HG03342 (cell line): ENCODE data around the gene TLCD3A.
"Not testable (repeated sequence)": the region's sequence is repeated elsewhere in the genome, so short reads cannot be mapped to it uniquely, and the experiment has no call there.

Experiments
- ATAC-seq: cut with Tn5 transposase; IDR thresholded peaks from one replicate; pipeline ENCODE4 v1.9.1; 2021; ENCODE audit warnings: mild to moderate bottlenecking, moderate library complexity; ENCODE audit not compliant: unreplicated experiment

TLCD3A gene

GRCh38 chr17:746783-747629 lies 14.6 kb downstream of the TLCD3A start:
- no peak for ATAC-seq

- not testable (repeated sequence) for ATAC-seq
Observed at GRCh38 chr17:748604-749003, 16.2 kb downstream of the TLCD3A start.

- not testable (repeated sequence) for ATAC-seq
Observed at GRCh38 chr17:749359-749758, 17.0 kb downstream of the TLCD3A start.

GRCh38 chr17:750431-751037 lies 18.1 kb downstream of the TLCD3A start:
- no peak for ATAC-seq

- peak; percentile 23 for ATAC-seq
Observed at GRCh38 chr17:751269-752001, 19.0 kb downstream of the TLCD3A start.

- peak; percentile 74 for ATAC-seq
Observed at GRCh38 chr17:752002-752619, 19.7 kb downstream of the TLCD3A start, which contains the start of gene GEMIN4. GEMIN4 (minus strand) TSS chr17:752264; CDS start chr17:752142, 122 bp downstream.

- no peak for ATAC-seq
Observed at GRCh38 chr17:752620-753219, 20.3 kb downstream of the TLCD3A start.

- ATAC-seq, result no peak
Observed at GRCh38 chr17:753418-753817, 21.0 kb downstream of the TLCD3A start.

- ATAC-seq, result not testable (repeated sequence)
Observed at GRCh38 chr17:755319-755961, 23.0 kb downstream of the TLCD3A start.

- ATAC-seq, result not testable (repeated sequence)
Observed at GRCh38 chr17:756010-756567, 23.7 kb downstream of the TLCD3A start.

GRCh38 chr17:759964-760363 lies 27.6 kb downstream of the TLCD3A start:
- ATAC-seq, result no peak

GRCh38 chr17:760371-760770 lies 28.0 kb downstream of the TLCD3A start:
- ATAC-seq, result no peak

- ATAC-seq, result no peak
Observed at GRCh38 chr17:767076-767475, 34.7 kb downstream of the TLCD3A start.

- no peak for ATAC-seq
Observed at GRCh38 chr17:773016-773415, 40.6 kb downstream of the TLCD3A start.

- no peak for ATAC-seq
Observed at GRCh38 chr17:773467-774312, 41.3 kb downstream of the TLCD3A start.

GRCh38 chr17:774313-774584 lies 41.9 kb downstream of the TLCD3A start:
- no peak for ATAC-seq

GRCh38 chr17:778096-778495 lies 45.7 kb downstream of the TLCD3A start:
- no peak for ATAC-seq

- ATAC-seq, result peak; percentile 82
Observed at GRCh38 chr17:781805-782731, 49.7 kb downstream of the TLCD3A start, which contains the start of the genes GLOD4 and MRM3. GLOD4 (minus strand) TSS chr17:782280; CDS start chr17:782255, 25 bp downstream. MRM3 (plus strand) TSS chr17:782353; CDS start chr17:782379, 26 bp downstream.
